GM11168 (cell line): Measurements from ENCODE around the gene MUC7.

ENCODE experiments used
- in situ Hi-C: fragments of 300-500 bp; cut with MboI; formaldehyde crosslinking; loops from one replicate; pipeline ENCODE4 v1.12.0; 2022; ENCODE audit warnings: low sequenced_read_pairs; ENCODE audit not compliant: unreplicated experiment

The MUC7 gene

GRCh38 chr4:70530997-70531396 lies 59.0 kb downstream of the MUC7 start:
- in situ Hi-C loops, result no loop called here

DNA sequence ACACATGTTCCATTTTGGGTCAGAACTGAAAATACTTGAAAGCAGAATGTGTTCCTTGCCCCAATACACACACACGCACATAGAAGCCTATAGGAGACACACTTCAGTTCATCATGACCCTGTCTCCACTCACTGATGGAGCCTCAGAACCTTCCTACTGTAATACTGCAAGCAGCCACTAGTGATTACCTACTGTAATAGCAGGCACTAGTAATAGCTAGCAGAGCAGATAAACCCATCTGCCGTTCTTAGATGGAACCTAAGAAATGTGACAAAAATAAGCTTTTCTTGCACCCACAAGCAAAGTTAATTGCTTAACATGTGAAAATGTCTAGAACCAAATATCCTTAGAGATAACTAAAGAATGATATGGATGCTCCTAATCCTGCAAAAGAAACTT lies 60.0 kb downstream of the MUC7 start:
- in situ Hi-C loops, result no loop called here
